ENCODE measurements around the gene DESI2. TPM values are rescaled to one million over a fixed set of nuclear protein-coding genes. Genes with fewer than 3 reads are reported as not detected.

Gene DESI2
- total RNA-seq, 2 experiments from 2014 or later: 24.5 to 26.4 TPM

Other genes starting within 250 kb of the DESI2 start
- gene ADSS2, start 201.2 kb upstream of the DESI2 start, total RNA-seq: 10 to 100 TPM; 52.0 to 66.7 TPM
- under 1 TPM; 0.30 to 0.44 TPM for gene CATSPERE, start 191.9 kb upstream of the DESI2 start, total RNA-seq
- gene COX20, start 182.5 kb downstream of the DESI2 start, total RNA-seq: 10 to 100 TPM; 21.6 to 26.3 TPM
- gene HNRNPU, start 211.4 kb downstream of the DESI2 start, total RNA-seq: 100 to 1,000 TPM; 410 to 503 TPM

All from activated CD8-positive, alpha-beta memory T cell treated with anti-CD3 and anti-CD28 coated beads, Interleukin-2, amount 10 ng/mL, durations not matched to agents 7 days and 5 days (primary cell).